ENCODE measurements around the gene RAMP2.

GRCh38 chr17:42766124-42766523, 5.1 kb downstream of the RAMP2 start:
- TF ChIP-seq, protein P1, sequence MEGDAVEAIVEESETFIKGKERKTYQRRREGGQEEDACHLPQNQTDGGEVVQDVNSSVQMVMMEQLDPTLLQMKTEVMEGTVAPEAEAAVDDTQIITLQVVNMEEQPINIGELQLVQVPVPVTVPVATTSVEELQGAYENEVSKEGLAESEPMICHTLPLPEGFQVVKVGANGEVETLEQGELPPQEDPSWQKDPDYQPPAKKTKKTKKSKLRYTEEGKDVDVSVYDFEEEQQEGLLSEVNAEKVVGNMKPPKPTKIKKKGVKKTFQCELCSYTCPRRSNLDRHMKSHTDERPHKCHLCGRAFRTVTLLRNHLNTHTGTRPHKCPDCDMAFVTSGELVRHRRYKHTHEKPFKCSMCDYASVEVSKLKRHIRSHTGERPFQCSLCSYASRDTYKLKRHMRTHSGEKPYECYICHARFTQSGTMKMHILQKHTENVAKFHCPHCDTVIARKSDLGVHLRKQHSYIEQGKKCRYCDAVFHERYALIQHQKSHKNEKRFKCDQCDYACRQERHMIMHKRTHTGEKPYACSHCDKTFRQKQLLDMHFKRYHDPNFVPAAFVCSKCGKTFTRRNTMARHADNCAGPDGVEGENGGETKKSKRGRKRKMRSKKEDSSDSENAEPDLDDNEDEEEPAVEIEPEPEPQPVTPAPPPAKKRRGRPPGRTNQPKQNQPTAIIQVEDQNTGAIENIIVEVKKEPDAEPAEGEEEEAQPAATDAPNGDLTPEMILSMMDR (conservative IDR thresholded peaks at IDR 0.05; ENCODE audit: low read depth, low read length) = no peak
- no peak for TF ChIP-seq EZH2 (IDR thresholded peaks at IDR 0.05; ENCODE audit: borderline replicate concordance, low read depth, low read length, poor library complexity, severe bottlenecking)

Measured in A673 (cell line).